Glomerular visceral epithelial cell (primary cell): ENCODE data around the gene HDAC1.
"Not testable (repeated sequence)": the region's sequence is repeated elsewhere in the genome, so short reads cannot be mapped to it uniquely, and the experiment has no call there.

ENCODE experiments used
- DNase-seq: peaks from one replicate; pipeline ENCODE4 v3.0.0-alpha.2; 2016; ENCODE audit errors: extremely low spot score

HDAC1 gene

DNA sequence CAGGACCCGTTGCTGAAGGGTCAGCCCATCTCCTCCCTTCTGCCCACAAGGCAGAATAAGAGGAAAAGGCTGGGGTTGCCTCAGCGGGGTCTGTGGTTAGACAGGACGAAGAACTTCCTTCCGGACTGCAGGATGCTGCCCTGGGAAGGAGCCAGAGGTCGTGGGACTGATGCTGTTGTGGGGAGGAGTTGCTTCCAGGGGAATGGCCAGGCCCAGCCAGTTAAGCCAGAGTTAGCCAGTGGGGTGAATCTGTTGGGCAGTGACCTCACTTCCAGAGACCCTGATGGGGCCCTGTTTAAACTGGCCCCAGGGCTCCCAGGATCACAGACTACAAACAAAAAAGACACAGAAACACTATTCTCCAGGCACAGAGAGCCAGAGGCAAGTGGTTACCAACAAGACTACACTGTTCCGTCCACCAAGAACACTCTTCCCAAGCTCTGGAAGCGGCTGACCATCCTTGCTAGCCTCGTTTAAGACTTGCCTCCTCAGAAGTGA lies 57.4 kb downstream of the HDAC1 start:
- peak; percentile 59 for DNase-seq

DNA sequence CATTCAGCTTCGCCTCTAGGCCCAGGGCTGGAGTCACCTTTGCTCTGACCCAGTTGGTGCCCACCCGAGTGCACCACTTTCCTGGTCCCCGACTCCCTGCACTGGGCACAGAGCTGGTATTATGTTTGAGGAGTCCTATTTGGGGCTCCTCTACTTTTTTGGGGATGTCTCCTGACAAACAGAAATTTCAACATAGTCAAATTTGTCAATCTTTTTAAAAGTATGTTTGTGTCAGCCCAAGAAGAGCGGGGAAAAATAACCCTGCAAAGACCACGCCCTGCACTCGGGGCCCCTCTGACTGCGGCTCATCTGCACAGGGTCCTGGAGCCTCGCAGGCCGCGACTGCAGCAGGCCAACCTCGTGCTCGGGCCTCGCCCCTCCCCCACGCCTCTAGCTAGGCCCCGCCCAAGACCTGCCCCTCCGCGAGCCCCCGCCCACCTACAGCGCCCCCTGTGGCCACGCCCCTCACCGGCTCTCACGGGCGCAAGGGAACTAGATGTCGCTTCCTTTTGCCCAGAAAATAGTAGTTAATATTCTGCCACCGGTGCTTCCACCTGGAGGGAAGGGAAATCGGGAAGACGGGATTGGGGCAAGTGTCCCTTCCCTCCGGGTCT lies 59.0 kb downstream of the HDAC1 start:
- no peak for DNase-seq

DNA sequence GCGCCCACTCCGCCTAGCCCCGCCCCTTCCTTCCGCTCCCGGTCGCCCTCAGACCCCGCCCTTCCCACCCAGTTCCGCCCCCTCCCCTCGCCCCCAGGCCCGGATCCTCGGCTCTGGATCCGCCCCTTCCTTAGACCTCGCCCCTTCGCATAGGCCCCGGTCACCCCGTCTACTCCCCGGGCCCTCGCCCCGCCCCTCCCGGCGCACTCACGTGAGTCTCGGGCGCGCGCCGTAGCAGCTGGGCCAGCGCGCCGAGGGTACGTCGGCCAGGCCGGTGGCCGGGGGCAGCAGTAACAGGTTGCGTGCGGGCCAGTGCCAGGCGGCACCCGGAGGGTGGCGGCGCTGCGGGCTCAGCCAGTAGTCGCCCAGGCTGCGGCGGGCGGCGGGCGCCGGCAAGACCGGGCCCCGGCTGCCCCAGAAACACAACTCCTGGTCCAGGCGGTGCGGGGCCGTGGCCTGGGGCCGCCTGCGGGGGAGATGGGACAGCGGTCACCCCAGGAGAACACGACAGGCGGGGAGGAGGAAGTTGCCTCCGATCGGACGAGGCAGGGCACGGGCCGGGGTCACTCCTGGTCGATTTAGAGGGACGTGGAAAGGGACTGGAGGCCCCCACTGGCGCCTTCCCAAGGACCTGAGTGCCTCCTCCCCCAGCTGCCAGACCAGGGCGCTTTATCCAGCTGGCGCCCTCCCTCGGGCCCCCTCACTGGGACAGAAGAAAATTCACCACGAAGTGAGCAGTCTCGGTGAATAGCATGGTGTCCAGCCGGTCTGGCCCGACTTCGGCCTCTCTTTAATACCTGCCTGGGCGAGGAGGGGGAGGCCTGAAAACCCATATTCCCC lies 59.7 kb downstream of the HDAC1 start:
- DNase-seq: peak; percentile 95

DNA sequence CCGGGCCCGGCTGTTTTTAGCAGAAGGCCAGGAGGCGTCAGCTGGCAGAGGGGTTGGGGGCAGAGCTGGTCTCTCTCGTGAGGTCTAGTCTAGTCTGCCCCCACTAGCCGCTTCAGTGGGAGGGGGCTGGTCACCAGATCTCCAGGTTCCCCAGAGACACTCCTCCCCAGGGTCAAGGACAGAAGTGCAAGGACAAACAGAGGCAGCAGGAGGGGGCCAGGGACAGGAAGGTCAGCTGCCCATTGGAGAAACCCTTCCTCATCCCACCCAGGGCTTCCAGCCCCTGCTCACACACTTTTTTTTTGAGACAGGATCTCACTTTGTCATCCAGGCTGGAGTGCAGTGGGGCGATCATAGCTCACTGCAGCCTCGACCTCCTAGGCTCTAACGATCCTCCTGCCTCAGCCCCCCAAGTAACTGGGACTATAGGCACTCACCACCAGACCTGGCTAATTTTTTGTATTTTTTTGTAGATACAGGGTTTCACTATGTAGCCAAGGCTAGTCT lies 60.4 kb downstream of the HDAC1 start:
- no peak for DNase-seq

DNA sequence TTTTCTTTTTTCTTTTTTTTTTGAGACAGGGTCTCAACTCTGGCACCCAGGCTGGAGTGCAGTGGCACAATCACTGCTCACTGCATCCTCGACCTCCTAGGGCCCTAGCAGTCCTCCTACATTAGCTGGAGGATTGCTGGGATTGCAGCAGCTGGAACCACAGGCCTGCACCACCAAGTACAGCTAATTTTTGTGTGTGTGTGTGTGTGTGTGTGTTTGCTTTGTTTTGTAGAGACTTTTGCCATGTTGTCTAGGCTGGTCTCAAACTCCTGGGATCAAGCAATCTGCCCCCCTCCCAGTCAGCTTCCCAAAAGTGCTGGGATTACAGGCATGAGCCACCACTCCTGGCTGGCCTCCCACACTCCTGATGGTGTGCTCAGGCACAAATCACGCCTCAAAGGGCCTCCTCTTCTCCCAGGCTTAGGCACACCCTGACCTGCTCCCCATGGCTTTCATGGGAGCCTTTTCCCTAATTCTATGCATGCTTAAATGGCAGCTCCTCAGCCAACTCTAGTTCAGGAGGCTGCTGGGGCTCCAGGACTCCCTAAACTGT lies 61.0 kb downstream of the HDAC1 start:
- no peak for DNase-seq

DNA sequence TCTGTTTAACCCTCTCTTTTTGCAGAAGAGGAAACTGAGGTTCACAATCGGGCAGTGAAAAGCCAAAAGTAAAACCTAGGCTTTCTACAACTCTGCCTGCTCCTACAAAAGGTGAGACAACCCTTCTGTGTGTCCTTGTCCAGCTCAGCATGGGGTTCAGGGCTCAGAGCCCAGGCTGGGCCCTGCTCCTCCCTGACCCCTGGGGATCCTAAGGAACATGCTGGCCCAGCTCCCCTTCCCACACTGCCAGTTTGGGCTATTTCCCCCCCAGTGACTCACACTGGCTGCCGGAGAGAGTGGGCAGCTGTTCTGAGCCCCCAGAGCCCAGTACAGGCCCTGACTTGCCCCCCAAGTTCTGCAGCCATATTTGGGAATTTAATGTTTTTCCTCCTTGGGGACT lies 61.5 kb downstream of the HDAC1 start:
- no peak for DNase-seq

DNA sequence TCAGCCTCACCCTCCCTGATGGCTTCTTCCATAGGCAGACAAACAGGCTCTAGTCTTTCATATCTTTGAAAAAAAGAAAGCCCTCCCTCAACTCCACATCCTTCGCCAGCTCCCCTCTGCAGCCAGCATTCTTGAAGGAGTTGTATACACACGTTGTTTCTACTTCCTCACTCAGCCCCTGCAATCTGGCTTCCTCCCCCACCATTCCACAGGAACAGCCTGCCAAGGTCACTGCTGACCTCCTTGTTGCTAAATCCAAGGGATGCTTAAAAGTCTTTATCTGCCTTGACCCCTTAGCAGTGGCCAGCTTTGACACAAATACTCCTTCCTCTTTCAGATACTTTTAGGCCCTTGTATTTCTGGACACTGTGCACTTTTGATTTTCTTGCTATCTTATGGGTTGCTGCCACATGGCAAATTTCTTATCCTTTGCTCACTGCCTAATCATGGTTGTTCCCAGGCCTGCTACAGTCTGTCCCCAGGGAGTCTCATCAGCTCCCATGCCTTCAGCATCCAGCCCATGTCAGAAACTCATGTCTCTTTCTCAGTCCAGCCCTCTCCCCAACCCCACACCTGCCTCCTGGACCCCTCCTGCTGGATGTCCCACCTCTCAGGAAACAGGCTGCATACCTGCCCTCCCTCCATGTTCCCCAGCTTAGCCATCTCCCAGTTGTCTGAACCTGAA lies 62.1 kb downstream of the HDAC1 start:
- no peak for DNase-seq

DNA sequence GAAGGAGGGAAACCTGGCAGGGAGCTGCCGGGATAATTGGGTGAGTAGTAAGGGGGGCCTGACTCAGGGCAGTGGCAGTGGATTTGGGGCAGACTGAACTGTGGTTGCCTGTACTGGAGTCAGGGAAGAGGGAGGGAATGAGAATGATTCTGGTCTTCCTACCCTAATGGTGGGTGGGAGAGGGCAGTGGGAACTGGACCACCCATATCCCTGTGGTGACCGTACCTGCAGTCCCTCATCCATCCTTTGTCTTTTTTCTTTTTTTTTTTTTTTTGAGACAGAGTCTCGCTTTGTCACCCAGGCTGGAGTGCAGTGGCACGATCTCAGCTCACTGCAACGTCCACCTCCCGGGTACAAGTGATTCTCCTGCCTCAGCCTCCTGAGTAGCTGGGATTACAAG lies 63.9 kb downstream of the HDAC1 start:
- not testable (repeated sequence) for DNase-seq

DNA sequence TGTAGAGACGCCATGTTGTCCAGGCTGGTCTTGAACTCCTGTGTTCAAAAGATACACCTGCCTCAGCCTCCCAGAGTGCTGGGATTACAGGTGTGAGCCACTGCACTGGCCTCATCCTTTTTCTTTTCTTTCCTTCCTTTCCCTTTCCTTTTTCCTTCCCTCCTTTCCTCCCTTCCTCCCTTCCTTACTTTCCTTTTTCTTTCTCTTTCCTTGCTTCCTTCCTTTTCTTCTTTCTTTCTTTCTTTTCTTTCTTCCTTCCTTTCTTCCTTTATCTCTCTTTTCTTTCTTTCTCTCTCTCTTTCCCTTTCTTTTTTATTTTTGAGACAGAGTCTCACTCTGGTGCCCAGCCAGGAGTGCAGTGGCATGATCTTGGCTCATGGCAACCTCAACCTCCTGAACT lies 64.6 kb downstream of the HDAC1 start:
- no peak for DNase-seq

DNA sequence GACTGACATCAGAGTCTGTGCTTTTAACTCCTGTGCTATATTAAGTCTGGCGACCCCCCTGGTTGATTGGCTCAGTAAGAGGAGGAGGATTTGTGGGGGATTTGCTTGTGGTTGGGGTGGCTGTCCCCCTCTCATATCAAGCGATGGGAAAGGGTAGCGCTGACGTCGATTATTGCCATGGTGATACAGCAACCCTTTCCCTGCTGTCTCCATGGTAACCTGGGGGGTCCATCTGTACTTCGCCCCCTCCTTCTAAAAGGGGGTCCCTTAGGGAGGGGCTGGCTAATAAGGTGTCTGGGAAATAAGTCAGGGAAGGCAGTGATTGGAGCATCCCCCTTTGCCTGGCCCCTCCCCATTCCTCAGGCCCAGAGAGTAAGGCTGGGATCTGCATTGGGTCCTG lies 65.7 kb downstream of the HDAC1 start:
- DNase-seq: no peak

DNA sequence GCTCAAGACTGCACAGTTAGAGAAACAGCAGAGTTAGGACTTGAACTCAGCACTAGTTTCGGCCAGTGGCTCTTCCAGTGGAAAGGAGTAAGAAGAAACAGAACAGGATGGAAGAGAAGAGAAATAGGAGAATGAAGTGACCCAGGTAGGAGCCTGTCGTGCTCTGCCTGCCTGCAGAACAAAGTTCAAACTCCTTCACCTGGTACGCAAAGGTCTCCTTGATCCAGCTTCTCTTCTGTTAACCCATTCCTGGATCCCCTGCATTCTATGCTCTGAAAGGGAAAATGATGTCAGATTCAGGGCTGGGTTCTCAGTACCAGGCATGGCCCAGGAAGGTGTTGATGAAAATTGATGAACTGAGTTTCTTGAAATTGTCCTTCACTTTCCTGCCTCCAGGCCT lies 66.6 kb downstream of the HDAC1 start:
- no peak for DNase-seq

DNA sequence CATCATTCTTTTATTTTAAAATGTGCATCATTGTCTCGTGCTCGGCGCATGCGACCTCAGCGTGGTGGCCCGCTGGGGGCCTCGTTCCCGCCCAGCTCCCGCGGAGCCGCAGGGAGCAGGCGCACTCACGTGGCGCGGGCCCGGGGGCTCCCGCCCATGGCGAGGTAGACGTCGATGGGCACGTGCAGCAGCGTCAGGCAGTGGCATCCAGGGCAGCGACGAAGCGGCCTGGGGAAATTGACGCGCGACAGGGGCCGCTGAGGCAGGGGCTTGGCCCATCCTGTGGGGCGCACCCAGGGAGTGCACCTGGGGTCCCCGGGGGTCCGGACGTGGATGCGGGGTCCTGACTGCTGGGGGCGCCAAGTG lies 69.4 kb downstream of the HDAC1 start:
- DNase-seq: no peak

DNA sequence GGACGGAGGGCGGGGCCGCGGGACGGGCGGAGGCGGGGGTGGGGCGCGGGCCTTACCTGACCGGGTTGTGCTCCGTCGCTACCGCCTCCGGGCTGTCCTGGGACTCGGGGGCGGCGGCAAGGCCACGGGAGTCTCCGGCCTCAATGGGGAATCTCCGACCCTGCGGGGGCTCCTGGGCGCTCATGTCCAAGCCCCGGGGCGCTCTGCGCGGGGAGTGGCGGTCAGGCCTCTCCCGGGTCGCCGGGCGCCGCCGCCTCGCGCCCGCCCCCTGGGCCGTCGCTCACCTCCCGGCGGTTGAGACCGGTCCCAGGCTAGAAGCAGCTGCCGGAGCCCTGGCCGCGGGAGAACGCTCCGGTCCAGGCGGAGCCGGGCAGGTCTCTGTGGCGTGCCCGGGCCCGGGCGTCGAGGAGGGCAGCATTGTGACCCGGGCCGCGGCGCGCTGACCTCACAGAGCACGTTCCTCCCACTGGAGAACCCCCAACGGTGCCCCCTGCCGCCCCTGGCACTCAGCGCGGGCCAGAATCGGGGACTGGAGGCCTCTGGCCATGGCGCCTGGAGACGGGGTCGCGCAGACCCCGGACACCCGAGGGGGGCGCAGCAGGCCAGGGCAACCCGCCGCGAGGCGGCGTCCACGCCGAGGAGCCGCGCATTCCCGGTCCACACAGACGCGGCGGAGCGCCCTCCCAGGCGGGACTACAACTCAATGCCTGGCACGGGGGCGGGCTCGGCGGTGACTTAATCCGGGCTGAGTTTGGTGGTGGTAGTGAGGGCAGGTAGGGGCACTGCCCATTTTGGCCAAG lies 70.0 kb downstream of the HDAC1 start:
- DNase-seq: no peak

DNA sequence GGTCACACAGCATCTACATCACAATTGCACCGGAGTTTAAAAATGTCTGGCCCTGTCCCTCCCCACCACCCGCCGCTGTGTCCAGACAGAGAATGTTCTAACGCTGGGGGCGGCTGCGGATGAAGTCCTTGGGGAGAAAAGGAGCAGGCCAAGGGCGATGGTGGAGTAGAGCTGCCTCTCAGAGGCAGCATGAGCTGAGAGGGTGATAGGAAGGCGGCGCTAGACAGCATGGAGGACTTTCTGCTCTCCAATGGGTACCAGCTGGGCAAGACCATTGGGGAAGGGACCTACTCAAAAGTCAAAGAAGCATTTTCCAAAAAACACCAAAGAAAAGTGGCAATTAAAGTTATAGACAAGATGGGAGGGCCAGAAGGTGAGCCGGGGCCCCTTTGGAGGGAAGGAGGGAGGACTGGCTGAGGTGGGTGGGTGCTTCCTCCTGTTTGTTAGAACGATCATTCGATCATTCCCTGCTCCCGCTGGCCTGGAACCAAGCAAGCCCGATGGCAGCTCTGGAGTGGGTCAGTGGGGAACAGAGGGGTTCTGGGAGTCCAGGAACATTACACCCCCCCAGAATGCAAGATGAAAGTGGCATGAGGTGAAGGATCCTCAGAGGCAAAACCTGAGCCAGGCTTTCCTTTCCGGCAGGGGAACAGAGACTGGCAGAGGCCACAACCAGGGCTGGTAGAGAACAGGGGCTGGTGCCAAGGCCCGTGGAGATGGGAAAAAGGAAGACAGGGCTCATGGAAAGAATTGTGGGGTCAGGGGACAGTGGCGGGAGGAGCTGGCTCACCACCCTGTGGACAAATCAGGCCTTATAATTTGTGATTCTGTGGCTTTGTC lies 70.8 kb downstream of the HDAC1 start, which contains the start of the genes FAM229A and TSSK3:
Gene FAM229A (minus strand): TSS at position 12 of the 840 bp plus-strand sequence. CDS start 394 bp downstream, outside the sequence.
Gene TSSK3 (plus strand): TSS at position 66 of the 840 bp plus-strand sequence. CDS start 163 bp downstream, at position 229.
- no peak for DNase-seq

DNA sequence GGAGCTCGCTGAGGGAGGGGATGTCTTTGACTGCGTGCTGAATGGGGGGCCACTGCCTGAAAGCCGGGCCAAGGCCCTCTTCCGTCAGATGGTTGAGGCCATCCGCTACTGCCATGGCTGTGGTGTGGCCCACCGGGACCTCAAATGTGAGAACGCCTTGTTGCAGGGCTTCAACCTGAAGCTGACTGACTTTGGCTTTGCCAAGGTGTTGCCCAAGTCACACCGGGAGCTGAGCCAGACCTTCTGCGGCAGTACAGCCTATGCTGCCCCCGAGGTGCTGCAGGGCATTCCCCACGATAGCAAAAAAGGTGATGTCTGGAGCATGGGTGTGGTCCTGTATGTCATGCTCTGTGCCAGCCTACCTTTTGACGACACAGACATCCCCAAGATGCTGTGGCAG lies 71.8 kb downstream of the HDAC1 start:
- no peak for DNase-seq

DNA sequence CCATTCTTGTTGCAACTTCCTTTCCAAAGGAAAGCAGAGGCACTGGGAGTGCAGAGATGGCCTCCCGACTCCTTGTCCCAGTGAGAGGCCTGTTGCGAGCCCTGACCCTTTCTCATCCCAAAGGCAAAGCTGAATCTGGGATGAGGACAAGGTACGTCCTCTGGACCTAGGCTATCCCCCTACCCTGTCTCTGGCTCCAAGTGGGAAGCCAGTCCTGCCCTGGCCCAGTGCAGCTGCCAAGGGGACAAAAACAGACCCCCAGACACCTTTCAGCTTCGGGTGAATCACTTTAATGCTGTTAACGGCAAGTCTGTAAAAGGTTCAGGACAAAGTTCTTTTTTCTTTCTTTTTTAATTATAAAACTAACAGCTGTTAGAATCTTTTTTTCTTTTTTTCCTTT lies 73.0 kb downstream of the HDAC1 start:
- DNase-seq: no peak

DNA sequence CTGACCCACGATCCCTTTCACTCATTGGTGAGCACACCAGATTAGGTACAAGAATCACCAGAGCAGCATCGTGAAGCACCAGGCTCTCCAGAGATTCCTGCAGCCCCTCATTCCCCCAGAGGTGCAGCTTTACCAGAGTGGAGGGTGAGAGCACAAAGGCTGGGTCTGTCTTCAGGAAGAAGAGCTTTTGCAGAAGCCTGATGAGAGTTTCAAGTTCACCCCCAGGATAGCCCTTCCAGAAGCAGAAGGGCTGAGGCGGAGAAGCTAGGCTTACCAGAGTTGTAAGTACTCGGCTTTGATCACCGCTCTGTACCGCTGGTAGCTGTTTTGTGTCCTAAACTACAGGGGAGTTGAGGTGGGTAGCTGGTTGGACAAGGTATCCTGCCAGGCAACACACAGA lies 73.6 kb downstream of the HDAC1 start:
- no peak for DNase-seq

DNA sequence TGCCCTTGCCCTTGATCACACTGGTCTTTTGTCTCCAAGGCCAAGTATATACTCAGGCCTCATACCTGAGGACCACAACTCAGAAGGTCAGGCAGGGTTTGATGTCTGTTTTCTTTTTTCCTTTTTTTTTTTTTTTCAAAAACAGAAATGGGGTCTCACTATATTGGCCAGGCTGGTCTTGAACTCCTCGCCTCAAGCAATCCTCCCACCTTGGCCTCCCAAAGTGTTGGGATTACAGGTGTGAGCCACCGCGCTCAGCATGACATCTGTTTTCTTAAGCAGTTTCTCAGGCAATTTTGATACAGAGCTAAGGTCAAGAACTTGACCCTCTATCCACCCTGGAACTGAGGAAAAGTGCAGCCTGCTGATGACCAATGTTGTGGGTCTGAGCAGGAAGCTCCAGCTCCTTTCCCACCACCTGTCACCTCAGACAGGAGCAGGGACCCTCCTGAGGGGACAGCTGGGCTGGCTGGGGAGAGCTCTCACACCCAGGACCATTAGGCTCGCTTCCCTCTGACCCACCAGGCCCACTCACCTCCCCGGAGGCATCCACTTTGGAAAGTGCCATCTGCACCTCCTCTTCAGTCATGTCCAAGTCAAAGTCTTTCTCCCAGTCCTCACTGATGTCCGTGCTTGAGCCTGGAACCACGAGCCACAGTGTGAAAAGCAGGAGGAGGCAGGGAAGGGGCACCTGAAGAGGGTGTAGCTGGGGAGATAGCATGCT lies 76.2 kb downstream of the HDAC1 start:
- DNase-seq: no peak

DNA sequence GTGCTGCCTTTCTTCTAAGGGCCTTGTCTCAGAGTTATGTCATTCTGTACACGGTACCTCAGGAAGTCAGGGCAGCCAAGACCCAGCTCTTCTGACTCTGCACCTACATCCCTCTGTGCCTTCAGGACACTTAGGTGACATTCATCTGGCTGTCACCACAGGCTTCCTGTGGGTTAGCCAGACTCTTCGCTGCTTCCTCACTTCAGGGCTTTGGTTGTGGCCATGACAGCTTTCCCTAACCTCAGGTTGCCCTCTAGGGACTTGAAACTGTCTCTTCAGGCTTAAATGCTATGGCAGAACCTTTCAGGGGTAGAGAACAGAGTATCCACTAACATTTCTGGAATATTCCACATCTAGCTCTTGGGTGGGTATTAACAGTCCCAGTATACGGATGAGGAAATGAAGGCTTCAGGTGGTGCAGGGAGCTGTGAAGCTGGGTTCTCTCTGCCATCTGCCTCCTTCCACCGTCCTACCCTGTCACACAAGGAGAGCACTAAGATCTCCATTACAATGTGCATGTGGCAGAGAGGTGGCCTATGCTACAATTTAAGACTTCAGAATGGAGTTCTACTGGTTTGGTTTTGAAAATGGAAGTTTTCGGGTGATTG lies 80.4 kb downstream of the HDAC1 start:
- DNase-seq: no peak
